OCI-LY3 (cell line): ENCODE data around the gene DHX8.

Experiments used
- CTCF ChIP-seq: fragments of 200-600, 300-600 bp; sonication (generic); IDR thresholded peaks from 2 replicates; pipeline ENCODE4 v1.5.1; 2014; ENCODE audit warnings: antibody characterized with exemption, low read length, low read depth
- EZH2phosphoT487 ChIP-seq: fragments of 200-600 bp; shearing (Covaris generic); IDR thresholded peaks from 2 replicates; pipeline ENCODE4 v1.6.1; 2018; ENCODE audit warnings: antibody characterized with exemption, mixed run types, low read depth

DNA sequence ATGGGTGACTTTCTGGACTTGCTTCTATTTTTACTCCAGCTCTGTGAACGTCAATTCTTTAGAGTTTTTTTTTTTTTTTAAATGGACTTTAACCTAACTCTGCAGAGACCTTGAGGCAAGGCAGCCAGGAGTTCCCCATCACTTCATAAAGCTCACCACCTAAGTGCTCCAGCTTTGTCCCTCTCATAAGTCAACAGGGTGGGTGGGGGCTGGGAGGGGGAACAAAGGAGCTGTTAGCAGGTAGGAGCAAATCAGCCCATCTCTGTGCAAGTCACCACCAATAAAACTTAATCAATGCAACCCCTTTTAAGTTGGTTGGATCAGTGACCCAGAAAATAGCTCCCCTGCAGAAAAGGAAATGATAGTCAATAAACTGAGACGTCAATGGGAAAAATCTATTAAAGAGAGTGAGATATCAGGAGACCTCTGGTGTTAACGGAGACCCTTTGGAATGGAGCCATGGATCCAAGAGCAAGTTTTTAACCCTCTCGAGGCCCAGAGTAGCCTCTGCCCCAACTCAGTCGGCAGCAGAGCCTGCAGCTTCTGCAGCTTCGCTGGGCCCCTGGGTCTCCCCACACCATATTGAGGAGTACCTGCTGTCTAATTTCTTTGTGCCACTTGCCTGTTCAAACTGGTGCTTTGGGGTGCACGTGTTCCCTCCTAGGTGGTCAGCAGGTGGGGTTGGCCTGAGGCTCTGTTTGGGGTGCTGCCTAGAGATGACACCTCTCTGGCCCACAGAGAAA, 90.0 kb downstream of the DHX8 start:
- no peak for TF ChIP-seq EZH2phosphoT487
- TF ChIP-seq CTCF: no peak
